Activated effector memory CD4-positive, alpha-beta T cell treated with anti-CD3 and anti-CD28 coated beads, Interleukin-2, amount 50 U/mL, for 16 hours (primary cell): Measurements from ENCODE around the gene CTAGE4.
"Not testable (repeated sequence)": the region's sequence is repeated elsewhere in the genome, so short reads cannot be mapped to it uniquely, and the experiment has no call there.

Source experiments
- DNase-seq: peaks from one replicate; pipeline ENCODE4 v3.0.0-alpha.2; 2020

The CTAGE4 gene

DNA sequence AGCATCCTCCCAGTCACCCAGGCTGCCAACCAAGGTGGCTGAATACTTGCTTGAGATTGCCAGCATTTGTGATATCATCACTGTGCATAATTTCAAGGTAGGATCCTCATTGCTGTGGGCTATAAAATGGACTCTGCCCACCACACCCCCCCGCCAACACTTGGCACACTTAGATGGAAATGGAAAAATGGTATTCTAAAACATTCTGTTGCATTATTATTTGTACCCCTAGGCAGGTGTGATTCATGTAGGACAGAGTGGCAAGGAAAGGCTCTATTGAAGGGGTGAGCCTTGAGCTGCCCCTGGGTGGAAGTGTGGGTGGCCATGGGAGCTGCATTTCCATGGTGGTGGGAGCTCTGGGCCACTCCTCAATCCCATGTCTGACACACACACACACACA, 35.3 kb downstream of the CTAGE4 start:
- not testable (repeated sequence) for DNase-seq

- not testable (repeated sequence) for DNase-seq
Measured at GRCh38 chr7:144219149-144219548, 35.9 kb downstream of the CTAGE4 start.

GRCh38 chr7:144220531-144220930, 37.3 kb downstream of the CTAGE4 start:
- not testable (repeated sequence) for DNase-seq

DNA sequence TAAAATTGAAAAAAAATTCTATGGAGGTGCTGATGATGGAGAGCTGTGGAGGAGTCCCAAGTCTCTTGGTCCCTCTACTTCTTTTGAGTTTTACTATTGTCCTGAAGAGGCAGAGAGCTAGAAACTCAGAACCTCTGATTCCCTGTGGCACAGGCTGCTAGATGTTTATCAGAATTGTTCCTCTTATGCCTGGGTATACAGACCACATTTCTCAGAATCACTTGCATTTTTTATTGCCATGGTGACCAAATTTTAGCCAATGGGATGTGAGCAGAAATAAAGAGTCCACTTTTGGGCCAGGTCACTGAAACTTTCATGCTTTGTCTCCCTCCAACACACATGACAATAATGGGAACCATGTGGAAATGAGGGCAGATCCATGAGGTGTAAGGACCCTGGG, 40.4 kb downstream of the CTAGE4 start:
- DNase-seq, result not testable (repeated sequence)

- DNase-seq, result not testable (repeated sequence)
Measured at GRCh38 chr7:144226866-144227265, 43.6 kb downstream of the CTAGE4 start.

DNA sequence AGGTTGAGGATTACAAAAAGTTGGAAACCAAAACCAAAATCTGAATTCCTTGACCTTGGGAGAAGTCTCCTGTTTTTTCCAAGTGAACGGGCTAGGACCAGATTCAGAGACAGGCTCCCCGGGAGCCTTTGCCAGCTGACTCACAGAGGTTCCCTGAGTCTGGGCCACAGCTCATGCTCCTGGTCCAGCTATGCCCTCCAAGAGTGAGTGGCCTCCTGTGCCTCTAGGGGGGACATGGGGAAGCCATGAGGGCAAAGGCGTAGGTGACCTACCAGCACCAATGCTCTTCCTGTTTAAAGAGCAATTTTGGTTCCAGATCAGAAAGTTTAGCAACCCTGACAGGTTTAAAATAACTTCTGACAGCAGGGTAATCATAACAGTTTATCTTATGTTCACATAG, 45.5 kb downstream of the CTAGE4 start:
- DNase-seq, result not testable (repeated sequence)

GRCh38 chr7:144231027-144231426, 47.8 kb downstream of the CTAGE4 start:
- DNase-seq, result not testable (repeated sequence)

DNA sequence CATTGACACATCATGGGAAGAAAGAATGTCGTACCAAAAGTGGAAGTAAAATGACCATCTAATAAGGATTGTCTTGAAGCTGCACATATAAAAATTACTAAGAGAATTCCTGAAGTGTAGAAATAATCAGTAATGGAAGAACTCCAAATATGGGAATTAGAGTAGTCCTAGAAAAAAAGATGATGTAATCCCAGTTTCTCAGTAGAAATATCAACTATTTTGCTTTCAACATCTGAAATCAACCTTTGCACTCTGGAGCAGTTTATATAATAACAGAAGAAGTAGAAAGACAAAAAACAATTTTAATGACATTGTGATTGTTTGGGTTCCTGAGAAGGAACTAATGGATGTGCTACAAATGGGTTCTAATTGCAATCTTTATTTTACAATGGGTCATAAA, 49.8 kb downstream of the CTAGE4 start:
- DNase-seq, result not testable (repeated sequence)
